SH-SY5Y (cell line): ENCODE measurements around the gene EHMT1.

ENCODE experiments used
- GATA2 ChIP-seq: IDR thresholded peaks from 2 replicates; pipeline ENCODE4 v1.6.1; 2011; ENCODE audit warnings: mild to moderate bottlenecking, low read depth, low read length
- GATA3 ChIP-seq: IDR thresholded peaks from 2 replicates; pipeline ENCODE4 v1.6.1; 2011; ENCODE audit warnings: low read depth, mild to moderate bottlenecking, low read length, moderate library complexity

- no peak for TF ChIP-seq GATA2
- no peak for TF ChIP-seq GATA3
Observed at GRCh38 chr9:137680444-137681358, 61.9 kb downstream of the EHMT1 start.
